Loucy (cell line): Measurements from ENCODE around the gene RPP21.

Experiments used
- CTCF ChIP-seq: fragments of 200-600 bp; sonication (generic); conservative IDR thresholded peaks from 2 replicates; pipeline ENCODE4 v1.5.1; 2014; ENCODE audit warnings: mild to moderate bottlenecking, antibody characterized with exemption, low read length
- EZH2phosphoT487 ChIP-seq: fragments of 200-600 bp; IDR thresholded peaks from 2 replicates; pipeline ENCODE4 v1.6.1; 2018; ENCODE audit warnings: antibody characterized with exemption, mild to moderate bottlenecking, moderate library complexity, borderline replicate concordance

- no peak for TF ChIP-seq CTCF
- TF ChIP-seq EZH2phosphoT487 = no peak
Measured at GRCh38 chr6:30325150-30325872, 19.6 kb upstream of the RPP21 start.
